ENCODE measurements around the gene SHC2.

SHC2 gene

DNA sequence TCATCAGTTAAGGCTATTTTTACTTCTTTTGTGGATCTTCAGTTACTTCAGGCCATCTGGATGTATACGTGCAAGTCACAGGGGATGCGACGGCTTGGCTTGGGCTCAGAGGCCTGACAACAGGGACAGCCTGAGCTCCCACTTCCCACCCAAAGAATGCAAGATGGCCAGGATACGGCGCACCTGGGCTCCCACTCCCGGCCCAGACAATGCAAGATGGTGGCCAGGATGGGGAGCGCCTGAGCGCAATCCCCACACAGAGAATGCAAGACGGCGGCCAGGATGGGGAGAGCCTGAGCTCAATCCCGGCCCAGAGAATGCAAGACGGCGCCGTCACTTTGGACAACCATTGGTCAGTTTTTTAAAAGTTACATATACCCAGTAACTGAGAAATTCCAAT, 91.0 kb downstream of the SHC2 start:
- DNase-seq = no peak

DNA sequence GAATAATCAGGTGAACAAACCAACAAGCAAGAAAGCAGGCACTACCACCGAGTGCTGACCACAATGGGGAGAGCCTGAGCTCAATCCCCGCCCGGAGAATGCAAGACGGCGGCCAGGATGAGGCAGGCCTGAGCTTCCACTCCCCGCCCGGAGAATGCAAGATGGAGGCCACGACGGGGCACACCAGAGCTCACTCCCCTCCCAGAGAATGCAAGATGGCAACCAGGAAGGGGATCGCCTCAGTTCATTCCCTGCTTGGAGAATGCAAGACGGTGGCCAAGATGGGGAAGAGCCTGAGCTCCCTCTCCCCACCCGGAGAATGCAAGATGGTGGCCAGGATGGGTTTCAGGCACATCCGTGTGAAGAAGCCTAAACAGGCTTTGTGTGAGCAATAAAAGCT, 91.6 kb downstream of the SHC2 start:
- DNase-seq = no peak

DNA sequence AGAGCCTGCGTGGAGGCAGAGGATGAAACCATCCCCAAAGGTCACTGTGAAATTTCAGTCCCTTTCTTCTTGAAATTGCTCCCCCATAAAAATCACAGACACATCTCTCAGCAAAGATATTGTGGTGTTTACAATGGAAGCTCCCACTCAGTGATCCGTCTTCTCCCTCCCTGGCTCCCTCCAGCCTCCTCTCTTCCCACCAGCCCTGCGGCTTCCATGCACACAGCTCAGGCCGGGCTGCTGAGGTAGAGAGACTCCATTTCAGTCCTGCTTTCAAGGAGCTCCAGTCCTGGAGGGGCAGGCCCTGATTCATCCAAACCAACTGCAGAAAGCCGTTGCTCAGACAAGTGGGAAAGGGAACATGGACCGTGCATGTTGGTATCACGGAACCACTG, 92.2 kb downstream of the SHC2 start:
- no peak for DNase-seq

GRCh38 chr19:367963-368629, 92.7 kb downstream of the SHC2 start:
- no peak for DNase-seq

DNA sequence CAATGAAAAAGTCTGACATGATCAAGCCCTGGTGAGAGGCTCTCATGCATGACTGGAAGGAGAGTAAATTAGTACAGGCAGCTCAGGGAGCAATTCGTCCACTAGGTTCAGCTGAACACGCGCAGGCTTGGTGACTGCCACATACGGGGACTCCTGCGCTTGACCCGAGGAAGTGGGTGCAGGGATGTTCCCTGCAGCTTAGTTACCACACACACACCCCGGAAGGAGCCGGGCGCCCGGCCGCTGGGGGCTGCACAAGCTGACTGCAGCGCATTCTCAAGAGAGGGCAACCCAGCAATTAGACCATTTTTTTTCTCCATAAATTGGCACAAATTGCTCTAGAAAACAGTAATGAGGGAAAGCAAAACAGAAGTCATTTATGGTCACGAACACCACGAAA, 93.3 kb downstream of the SHC2 start:
- DNase-seq = no peak

DNA sequence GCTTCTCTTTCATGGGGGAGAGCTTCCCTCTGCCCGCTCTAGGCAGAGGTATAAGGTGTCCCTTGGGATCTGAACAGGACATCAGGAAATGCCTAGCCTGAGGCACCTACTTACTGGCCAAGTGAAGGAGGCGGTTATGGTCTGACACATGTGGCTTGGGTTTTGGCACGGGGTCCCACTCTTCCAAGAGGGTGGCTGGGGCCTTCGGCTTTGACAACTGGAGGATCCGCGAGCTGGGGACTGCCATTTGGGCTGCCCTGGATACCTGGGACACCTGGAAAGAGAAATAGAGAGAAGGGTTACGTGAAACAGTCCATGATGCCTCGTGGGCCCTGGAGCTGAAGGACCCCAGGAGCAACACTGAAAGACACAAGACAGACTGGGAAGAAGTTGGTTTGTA, 93.9 kb downstream of the SHC2 start:
- DNase-seq = no peak
